NB4 (cell line): ENCODE results near the gene TUBA4B.

ENCODE experiments used
- CTCF ChIP-seq: IDR thresholded peaks from one replicate; pipeline ENCODE4 v1.5.1; 2012; ENCODE audit warnings: low read depth, low read length
- POLR2A ChIP-seq: IDR thresholded peaks from 2 replicates; pipeline ENCODE4 v1.6.1; 2011; ENCODE audit warnings: mild to moderate bottlenecking; ENCODE audit not compliant: insufficient read length; ENCODE audit errors: extremely low read depth
- TF ChIP-seq, protein P1 (sequence below): IDR thresholded peaks from 2 replicates; pipeline ENCODE4 v1.6.1; 2011; ENCODE audit warnings: low read depth, low read length

DNA sequence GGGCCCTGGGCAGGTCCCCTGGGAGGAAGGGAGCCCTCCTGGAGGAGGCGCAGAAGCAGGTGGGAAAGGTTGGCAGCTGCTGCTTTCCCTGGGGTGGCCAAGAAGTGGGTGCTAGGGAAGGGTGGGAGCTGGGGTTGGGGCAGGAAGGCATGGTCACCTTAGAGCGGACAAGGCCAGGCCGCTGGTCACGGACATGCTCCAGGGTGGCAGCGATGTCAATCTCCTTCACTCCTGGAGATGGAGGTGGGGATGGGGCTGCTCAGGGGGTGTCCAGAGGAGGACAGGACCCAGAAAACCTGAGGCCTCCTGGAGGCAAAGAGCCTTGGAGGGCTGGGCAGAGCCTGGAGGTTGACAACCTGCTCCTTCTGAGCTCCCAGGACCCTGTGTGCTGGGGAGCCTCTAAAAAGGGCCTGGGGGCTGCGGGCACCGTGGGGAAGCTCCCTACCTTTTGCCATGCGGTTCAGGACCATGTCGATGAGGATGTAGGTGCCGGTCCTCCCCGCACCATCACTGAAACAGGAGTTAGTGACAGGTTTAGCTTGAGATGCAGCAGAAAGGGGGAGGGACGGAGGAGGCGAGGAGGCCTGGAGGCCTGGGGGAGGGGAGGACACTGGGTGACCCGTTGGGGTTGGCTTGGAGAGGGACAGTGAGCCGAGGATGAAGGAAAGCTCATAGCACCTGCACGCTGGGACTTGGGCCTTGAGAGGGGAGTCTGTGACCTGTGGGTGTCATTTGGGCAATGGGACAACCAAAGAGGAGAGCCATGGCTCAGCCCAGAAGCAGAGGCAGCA, 37.5 kb downstream of the TUBA4B start:
- TF ChIP-seq CTCF (no peak), POLR2A (no peak)
- TF ChIP-seq, protein P1, sequence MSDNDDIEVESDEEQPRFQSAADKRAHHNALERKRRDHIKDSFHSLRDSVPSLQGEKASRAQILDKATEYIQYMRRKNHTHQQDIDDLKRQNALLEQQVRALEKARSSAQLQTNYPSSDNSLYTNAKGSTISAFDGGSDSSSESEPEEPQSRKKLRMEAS: no peak
